Measurements from ENCODE around the gene KLK14. TPM values are rescaled to one million over a fixed set of nuclear protein-coding genes. Genes with fewer than 3 reads are reported as not detected.

The KLK14 gene
- polyA plus RNA-seq, 1 donor from 2014 or later, result not detected

DNA sequence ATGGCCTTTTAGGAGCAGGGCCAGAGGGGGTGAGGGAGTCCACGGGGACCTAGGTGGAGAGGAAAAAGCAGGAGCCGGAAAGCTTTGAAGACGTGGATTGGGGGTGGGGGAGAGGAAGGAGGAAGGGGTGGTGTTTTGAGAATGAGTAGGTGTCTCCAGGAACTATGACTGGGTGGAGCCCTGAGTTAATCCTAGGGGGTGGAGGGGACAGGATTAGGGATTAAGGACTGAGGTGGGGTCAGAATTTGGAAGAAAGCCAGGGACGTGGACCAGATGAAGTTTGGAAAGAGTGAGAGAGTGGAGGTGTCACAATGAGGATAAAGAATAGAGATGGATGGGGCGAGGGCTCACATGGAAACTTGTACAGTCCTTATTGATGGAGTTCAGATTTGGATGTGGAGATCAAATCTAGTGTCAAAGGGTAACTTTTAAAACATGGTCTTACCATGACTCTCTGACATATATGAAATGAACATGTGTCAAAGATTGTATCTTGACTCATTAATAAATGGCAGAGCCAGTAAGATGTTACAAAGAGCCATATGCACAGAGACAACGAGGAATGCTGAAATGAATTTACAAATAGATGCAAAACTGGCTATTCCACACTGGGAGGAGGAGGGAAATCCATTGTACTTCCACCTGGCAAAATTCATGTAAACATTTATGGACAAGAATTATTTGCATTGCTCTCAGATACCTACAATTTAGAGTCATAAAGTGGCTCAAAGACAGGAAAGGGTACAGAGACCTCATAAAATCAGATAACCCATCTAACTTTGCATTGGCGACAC is 16.1 kb downstream of the KLK14 start:
- peaks cover 16% of the 10 kb centered on the region for H3K27me3 ChIP-seq (ENCODE audit: insufficient read depth, low read depth, low read length)
- no peaks in the 10 kb centered on the region for H3F3A ChIP-seq (ENCODE audit: insufficient read depth, low read length, poor library complexity, severe bottlenecking)
- no peak overlapping the region for H3K4me2 ChIP-seq (ENCODE audit: low read length)
- no peaks in the 10 kb centered on the region for H3K9me3 ChIP-seq (ENCODE audit: low read length)
- no peaks in the 10 kb centered on the region for H3K79me2 ChIP-seq (replicated peaks; ENCODE audit: insufficient read depth, low read length)
- TF ChIP-seq POLR2AphosphoS5 (IDR thresholded peaks at IDR 0.05), result no peak
- TF ChIP-seq, protein P1, sequence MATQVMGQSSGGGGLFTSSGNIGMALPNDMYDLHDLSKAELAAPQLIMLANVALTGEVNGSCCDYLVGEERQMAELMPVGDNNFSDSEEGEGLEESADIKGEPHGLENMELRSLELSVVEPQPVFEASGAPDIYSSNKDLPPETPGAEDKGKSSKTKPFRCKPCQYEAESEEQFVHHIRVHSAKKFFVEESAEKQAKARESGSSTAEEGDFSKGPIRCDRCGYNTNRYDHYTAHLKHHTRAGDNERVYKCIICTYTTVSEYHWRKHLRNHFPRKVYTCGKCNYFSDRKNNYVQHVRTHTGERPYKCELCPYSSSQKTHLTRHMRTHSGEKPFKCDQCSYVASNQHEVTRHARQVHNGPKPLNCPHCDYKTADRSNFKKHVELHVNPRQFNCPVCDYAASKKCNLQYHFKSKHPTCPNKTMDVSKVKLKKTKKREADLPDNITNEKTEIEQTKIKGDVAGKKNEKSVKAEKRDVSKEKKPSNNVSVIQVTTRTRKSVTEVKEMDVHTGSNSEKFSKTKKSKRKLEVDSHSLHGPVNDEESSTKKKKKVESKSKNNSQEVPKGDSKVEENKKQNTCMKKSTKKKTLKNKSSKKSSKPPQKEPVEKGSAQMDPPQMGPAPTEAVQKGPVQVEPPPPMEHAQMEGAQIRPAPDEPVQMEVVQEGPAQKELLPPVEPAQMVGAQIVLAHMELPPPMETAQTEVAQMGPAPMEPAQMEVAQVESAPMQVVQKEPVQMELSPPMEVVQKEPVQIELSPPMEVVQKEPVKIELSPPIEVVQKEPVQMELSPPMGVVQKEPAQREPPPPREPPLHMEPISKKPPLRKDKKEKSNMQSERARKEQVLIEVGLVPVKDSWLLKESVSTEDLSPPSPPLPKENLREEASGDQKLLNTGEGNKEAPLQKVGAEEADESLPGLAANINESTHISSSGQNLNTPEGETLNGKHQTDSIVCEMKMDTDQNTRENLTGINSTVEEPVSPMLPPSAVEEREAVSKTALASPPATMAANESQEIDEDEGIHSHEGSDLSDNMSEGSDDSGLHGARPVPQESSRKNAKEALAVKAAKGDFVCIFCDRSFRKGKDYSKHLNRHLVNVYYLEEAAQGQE (IDR thresholded peaks at IDR 0.05; ENCODE audit: borderline replicate concordance), result no peak
- H3K4me3 ChIP-seq (ENCODE audit: low read length), result no peak overlapping the region
- H3K9ac ChIP-seq (ENCODE audit: low read length), result no peak overlapping the region
- no peaks in the 10 kb centered on the region for H4K20me1 ChIP-seq (ENCODE audit: insufficient read depth)
- H3K36me3 ChIP-seq (ENCODE audit: insufficient read depth, low read length), result no peaks in the 10 kb centered on the region
- no peak overlapping the region for H2AFZ ChIP-seq (ENCODE audit: low read depth, low read length)
- no peaks in the 10 kb centered on the region for H3K9me2 ChIP-seq (ENCODE audit: insufficient read depth, low read length)
- no peak overlapping the region for H3K27ac ChIP-seq (ENCODE audit: low read length)

DNA sequence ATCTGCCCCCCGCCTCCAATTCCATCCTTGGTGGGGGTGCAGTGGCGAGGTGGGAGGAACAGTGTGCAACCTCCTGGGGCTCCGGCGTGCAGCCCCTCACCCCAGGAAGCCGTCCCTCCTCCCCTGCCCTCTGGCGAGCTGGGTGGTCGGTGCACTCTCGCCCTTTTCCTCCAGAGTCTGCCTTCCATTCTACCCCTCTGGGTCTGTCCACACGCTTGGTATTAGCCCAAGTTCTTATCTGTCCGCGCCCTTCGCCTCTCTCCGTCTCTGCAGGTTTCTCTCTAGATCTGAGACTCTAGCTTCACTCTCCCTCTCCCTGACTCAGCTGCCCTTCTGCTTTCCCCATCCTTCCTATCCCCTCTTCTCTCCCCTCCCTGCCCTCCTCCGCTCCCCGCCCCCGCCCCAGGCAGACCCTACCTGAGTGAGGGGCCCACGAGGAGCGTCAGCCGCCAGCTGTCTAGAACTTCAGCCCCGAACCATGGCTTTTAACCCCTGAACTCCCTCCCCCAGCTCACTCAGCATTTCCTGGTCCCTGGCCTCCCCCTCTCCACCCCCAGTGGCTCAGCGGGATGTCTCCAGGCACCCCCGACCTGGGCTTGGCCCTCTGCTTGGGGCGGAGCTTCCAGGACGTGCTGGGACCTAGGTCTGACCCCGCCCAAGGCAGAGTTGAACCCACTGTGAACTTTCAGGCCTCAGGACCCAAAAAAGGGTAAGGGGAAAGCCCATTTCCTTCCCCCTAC is 17.3 kb downstream of the KLK14 start:
- no peak overlapping the region for H3K9ac ChIP-seq (ENCODE audit: low read length)
- peaks cover 16% of the 10 kb centered on the region for H3K27me3 ChIP-seq (ENCODE audit: insufficient read depth, low read depth, low read length)
- H3F3A ChIP-seq (ENCODE audit: insufficient read depth, low read length, poor library complexity, severe bottlenecking), result no peaks in the 10 kb centered on the region
- H3K79me2 ChIP-seq (replicated peaks; ENCODE audit: insufficient read depth, low read length), result no peaks in the 10 kb centered on the region
- no peak overlapping the region for H2AFZ ChIP-seq (ENCODE audit: low read depth, low read length)
- TF ChIP-seq RAD21 (conservative IDR thresholded peaks at IDR 0.05) (no peak), TAF1 (IDR thresholded peaks at IDR 0.05; ENCODE audit: low read depth) (no peak), SMC3 (conservative IDR thresholded peaks at IDR 0.05; ENCODE audit: poor library complexity) (no peak), EP300 (conservative IDR thresholded peaks at IDR 0.05; ENCODE audit: poor library complexity, severe bottlenecking) (no peak), MXI1 (conservative IDR thresholded peaks at IDR 0.05; ENCODE audit: poor library complexity, severe bottlenecking) (no peak), POLR2AphosphoS5 (IDR thresholded peaks at IDR 0.05) (no peak), EZH2 (IDR thresholded peaks at IDR 0.05; ENCODE audit: borderline replicate concordance, insufficient read depth, low read length, poor library complexity, severe bottlenecking) (no peak)
- TF ChIP-seq, protein P1 (IDR thresholded peaks at IDR 0.05; ENCODE audit: borderline replicate concordance), result no peak
- TF ChIP-seq, protein P2, sequence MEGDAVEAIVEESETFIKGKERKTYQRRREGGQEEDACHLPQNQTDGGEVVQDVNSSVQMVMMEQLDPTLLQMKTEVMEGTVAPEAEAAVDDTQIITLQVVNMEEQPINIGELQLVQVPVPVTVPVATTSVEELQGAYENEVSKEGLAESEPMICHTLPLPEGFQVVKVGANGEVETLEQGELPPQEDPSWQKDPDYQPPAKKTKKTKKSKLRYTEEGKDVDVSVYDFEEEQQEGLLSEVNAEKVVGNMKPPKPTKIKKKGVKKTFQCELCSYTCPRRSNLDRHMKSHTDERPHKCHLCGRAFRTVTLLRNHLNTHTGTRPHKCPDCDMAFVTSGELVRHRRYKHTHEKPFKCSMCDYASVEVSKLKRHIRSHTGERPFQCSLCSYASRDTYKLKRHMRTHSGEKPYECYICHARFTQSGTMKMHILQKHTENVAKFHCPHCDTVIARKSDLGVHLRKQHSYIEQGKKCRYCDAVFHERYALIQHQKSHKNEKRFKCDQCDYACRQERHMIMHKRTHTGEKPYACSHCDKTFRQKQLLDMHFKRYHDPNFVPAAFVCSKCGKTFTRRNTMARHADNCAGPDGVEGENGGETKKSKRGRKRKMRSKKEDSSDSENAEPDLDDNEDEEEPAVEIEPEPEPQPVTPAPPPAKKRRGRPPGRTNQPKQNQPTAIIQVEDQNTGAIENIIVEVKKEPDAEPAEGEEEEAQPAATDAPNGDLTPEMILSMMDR (IDR thresholded peaks at IDR 0.05; ENCODE audit: poor library complexity, severe bottlenecking), result no peak
- H3K27ac ChIP-seq (ENCODE audit: low read length), result no peak overlapping the region
- no peaks in the 10 kb centered on the region for H4K20me1 ChIP-seq (ENCODE audit: insufficient read depth)
- H3K9me2 ChIP-seq (ENCODE audit: insufficient read depth, low read length), result no peaks in the 10 kb centered on the region
- H3K36me3 ChIP-seq (ENCODE audit: insufficient read depth, low read length), result no peaks in the 10 kb centered on the region
- H3K4me2 ChIP-seq (ENCODE audit: low read length), result no peak overlapping the region
- peak overlapping the region; percentile 47 for H3K4me3 ChIP-seq (ENCODE audit: low read length)
- no peaks in the 10 kb centered on the region for H3K9me3 ChIP-seq (ENCODE audit: low read length)
